Neural progenitor cell (in vitro differentiated cells): ENCODE data around the gene RGS3.

Source experiments
- EZH2 ChIP-seq: fragments of 200-600 bp; sonication (generic); IDR thresholded peaks from 2 replicates; pipeline ENCODE4 v1.6.1; 2017; ENCODE audit warnings: antibody characterized with exemption, mild to moderate bottlenecking, moderate library complexity
- EZH2phosphoT487 ChIP-seq: fragments of 200-600 bp; sonication (generic); IDR thresholded peaks from 2 replicates; pipeline ENCODE4 v1.6.1; 2017; ENCODE audit warnings: antibody characterized with exemption
- TF ChIP-seq, protein P1 (sequence below): fragments of 200-600 bp; sonication (generic); IDR thresholded peaks from 2 replicates; pipeline ENCODE4 v1.5.1; 2017; ENCODE audit warnings: antibody characterized with exemption, mild to moderate bottlenecking

DNA sequence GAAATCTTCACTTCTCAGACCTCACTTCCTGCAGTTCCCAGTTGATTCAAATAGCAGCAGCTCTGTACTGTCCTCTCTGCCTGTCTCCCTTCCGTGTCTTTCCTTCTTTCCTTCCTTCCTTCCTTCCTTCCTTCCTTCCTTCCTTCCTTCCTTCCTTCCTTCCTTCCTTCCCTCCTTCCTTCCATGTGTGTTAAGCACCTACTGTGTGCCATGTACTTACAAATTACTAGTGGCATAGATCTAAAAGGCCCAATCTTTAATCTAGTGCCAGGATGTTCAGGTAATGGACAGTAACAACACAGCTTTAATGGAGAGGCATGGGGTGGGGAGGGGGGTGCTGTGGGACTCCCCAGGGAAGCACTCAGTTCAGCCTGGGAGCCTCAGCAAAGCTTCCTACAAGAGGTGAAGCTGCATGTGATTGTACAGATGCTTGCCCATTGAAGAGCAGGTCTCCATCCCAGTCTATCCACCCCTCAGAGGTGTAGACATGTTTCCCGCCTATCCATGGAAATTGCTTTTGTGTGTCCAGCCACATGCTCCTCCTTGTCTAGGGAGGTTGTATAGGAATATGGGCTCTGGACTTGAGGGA, 106.0 kb downstream of the RGS3 start:
- TF ChIP-seq, protein P1, sequence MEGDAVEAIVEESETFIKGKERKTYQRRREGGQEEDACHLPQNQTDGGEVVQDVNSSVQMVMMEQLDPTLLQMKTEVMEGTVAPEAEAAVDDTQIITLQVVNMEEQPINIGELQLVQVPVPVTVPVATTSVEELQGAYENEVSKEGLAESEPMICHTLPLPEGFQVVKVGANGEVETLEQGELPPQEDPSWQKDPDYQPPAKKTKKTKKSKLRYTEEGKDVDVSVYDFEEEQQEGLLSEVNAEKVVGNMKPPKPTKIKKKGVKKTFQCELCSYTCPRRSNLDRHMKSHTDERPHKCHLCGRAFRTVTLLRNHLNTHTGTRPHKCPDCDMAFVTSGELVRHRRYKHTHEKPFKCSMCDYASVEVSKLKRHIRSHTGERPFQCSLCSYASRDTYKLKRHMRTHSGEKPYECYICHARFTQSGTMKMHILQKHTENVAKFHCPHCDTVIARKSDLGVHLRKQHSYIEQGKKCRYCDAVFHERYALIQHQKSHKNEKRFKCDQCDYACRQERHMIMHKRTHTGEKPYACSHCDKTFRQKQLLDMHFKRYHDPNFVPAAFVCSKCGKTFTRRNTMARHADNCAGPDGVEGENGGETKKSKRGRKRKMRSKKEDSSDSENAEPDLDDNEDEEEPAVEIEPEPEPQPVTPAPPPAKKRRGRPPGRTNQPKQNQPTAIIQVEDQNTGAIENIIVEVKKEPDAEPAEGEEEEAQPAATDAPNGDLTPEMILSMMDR, result no peak
- TF ChIP-seq EZH2phosphoT487 (no peak), EZH2 (no peak)
